NT2/D1 (cell line): ENCODE measurements around the gene CLUH.

Source experiments
- SUZ12 ChIP-seq: IDR thresholded peaks from 2 replicates; pipeline ENCODE4 v1.6.1; 2011; ENCODE audit not compliant: insufficient read length, insufficient read depth; ENCODE audit errors: extremely low read depth
- YY1 ChIP-seq: IDR thresholded peaks from 2 replicates; pipeline ENCODE4 v1.6.1; 2011; ENCODE audit not compliant: insufficient read length, insufficient read depth
- ZNF274 ChIP-seq: IDR thresholded peaks from 2 replicates; pipeline ENCODE4 v1.6.1; 2011; ENCODE audit warnings: mild to moderate bottlenecking, low read depth, low read length

GRCh38 chr17:2649191-2649590 lies 62.4 kb downstream of the CLUH start:
- TF ChIP-seq ZNF274: no peak
- no peak for TF ChIP-seq SUZ12
- TF ChIP-seq YY1: no peak
